ENCODE results near the gene PLXNA4. TPM values are rescaled to one million over a fixed set of nuclear protein-coding genes. Genes with fewer than 3 reads are reported as not detected.

The PLXNA4 gene
- total and polyA plus RNA-seq, 4 donors = 0.04 to 1.1 (median 0.41) TPM

- TF ChIP-seq HNF4G (IDR thresholded peaks at IDR 0.05) (no peak), FOXA1 (IDR thresholded peaks at IDR 0.05) (no peak), SP1 (IDR thresholded peaks at IDR 0.05) (no peak), FOXA2 (IDR thresholded peaks at IDR 0.05) (no peak), RAD21 (IDR thresholded peaks at IDR 0.05) (no peak), JUND (IDR thresholded peaks at IDR 0.05) (no peak), GABPA (IDR thresholded peaks at IDR 0.05 in 1 of 2, conservative IDR thresholded peaks at IDR 0.05 in 1 of 2) (no peak), HNF4A (conservative IDR thresholded peaks at IDR 0.05) (no peak), ATF3 (IDR thresholded peaks at IDR 0.05) (no peak)
- Histone ChIP-seq H3K9me3 (ENCODE audit: control insufficient read depth in 4 of 4, low read length in 3 of 4) (no peaks in the 10 kb centered on the region), H3K27ac (ENCODE audit: low read depth in 1 of 2, low read length in 2 of 2) (no peak overlapping the region), H3K9ac (ENCODE audit: low read depth in 1 of 2, low read length in 2 of 2) (no peak overlapping the region), H3K4me1 (ENCODE audit: control insufficient read depth in 4 of 4, insufficient read depth in 4 of 4, low read length in 3 of 4) (peaks cover 0 to 16% (median 8%) of the 10 kb centered on the region in 4 donors), H3K4me3 (ENCODE audit: low read depth in 1 of 3, low read length in 3 of 3) (no peak overlapping the region), H3K27me3 (ENCODE audit: control insufficient read depth in 4 of 4, insufficient read depth in 4 of 4, low read length in 3 of 4) (peaks cover 0 to 5% (median 0%) of the 10 kb centered on the region in 4 donors), H3K36me3 (ENCODE audit: control insufficient read depth in 4 of 4, insufficient read depth in 3 of 4, low read depth in 1 of 4, low read length in 3 of 4) (no peaks in the 10 kb centered on the region)
- WGBS = 63% methylated on average over 6 of the region's 6 CpGs
- DNase-seq (ENCODE audit: low spot score) = no peak
Measured at GRCh38 chr7:132321387-132321786, 254.9 kb downstream of the PLXNA4 start.

GRCh38 chr7:132319481-132319880, 256.8 kb downstream of the PLXNA4 start:
- TF ChIP-seq EGR1 (IDR thresholded peaks at IDR 0.05; ENCODE audit: low read depth in 2 of 2) (no peak), TAF1 (conservative IDR thresholded peaks at IDR 0.05) (no peak), GABPA (IDR thresholded peaks at IDR 0.05 in 1 of 2, conservative IDR thresholded peaks at IDR 0.05 in 1 of 2) (no peak), HNF4G (IDR thresholded peaks at IDR 0.05) (no peak), FOXA2 (IDR thresholded peaks at IDR 0.05) (no peak), MAX (IDR thresholded peaks at IDR 0.05) (no peak), SP1 (IDR thresholded peaks at IDR 0.05) (no peak), JUND (IDR thresholded peaks at IDR 0.05) (no peak), RXRA (IDR thresholded peaks at IDR 0.05) (no peak), ZBTB33 (IDR thresholded peaks at IDR 0.05) (no peak), CTCF (IDR thresholded peaks at IDR 0.05; ENCODE audit: low read depth, low read length, missing input control) (no peak), RAD21 (IDR thresholded peaks at IDR 0.05) (no peak), HNF4A (conservative IDR thresholded peaks at IDR 0.05) (no peak), ATF3 (IDR thresholded peaks at IDR 0.05) (no peak), FOXA1 (IDR thresholded peaks at IDR 0.05) (no peak), NR2F2 (IDR thresholded peaks at IDR 0.05) (no peak), YY1 (IDR thresholded peaks at IDR 0.05) (no peak)
- TF ChIP-seq, protein P1, sequence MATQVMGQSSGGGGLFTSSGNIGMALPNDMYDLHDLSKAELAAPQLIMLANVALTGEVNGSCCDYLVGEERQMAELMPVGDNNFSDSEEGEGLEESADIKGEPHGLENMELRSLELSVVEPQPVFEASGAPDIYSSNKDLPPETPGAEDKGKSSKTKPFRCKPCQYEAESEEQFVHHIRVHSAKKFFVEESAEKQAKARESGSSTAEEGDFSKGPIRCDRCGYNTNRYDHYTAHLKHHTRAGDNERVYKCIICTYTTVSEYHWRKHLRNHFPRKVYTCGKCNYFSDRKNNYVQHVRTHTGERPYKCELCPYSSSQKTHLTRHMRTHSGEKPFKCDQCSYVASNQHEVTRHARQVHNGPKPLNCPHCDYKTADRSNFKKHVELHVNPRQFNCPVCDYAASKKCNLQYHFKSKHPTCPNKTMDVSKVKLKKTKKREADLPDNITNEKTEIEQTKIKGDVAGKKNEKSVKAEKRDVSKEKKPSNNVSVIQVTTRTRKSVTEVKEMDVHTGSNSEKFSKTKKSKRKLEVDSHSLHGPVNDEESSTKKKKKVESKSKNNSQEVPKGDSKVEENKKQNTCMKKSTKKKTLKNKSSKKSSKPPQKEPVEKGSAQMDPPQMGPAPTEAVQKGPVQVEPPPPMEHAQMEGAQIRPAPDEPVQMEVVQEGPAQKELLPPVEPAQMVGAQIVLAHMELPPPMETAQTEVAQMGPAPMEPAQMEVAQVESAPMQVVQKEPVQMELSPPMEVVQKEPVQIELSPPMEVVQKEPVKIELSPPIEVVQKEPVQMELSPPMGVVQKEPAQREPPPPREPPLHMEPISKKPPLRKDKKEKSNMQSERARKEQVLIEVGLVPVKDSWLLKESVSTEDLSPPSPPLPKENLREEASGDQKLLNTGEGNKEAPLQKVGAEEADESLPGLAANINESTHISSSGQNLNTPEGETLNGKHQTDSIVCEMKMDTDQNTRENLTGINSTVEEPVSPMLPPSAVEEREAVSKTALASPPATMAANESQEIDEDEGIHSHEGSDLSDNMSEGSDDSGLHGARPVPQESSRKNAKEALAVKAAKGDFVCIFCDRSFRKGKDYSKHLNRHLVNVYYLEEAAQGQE (IDR thresholded peaks at IDR 0.05) = no peak
- Histone ChIP-seq H3K27me3 (ENCODE audit: control insufficient read depth in 4 of 4, insufficient read depth in 4 of 4, low read length in 3 of 4) (peaks cover 0 to 5% (median 0%) of the 10 kb centered on the region in 4 donors), H3K27ac (ENCODE audit: low read depth in 1 of 2, low read length in 2 of 2) (no peak overlapping the region), H3K9me3 (ENCODE audit: control insufficient read depth in 4 of 4, low read length in 3 of 4) (no peaks in the 10 kb centered on the region), H3K36me3 (ENCODE audit: control insufficient read depth in 4 of 4, insufficient read depth in 3 of 4, low read depth in 1 of 4, low read length in 3 of 4) (no peaks in the 10 kb centered on the region), H3K9ac (ENCODE audit: low read depth in 1 of 2, low read length in 2 of 2) (no peak overlapping the region), H3K4me3 (ENCODE audit: low read depth in 1 of 3, low read length in 3 of 3) (no peak overlapping the region), H3K4me1 (ENCODE audit: control insufficient read depth in 4 of 4, insufficient read depth in 4 of 4, low read length in 3 of 4) (peaks cover 0 to 16% (median 8%) of the 10 kb centered on the region in 4 donors)
- WGBS = 61% methylated on average over 6 of the region's 6 CpGs
- no peak for DNase-seq (ENCODE audit: low spot score)
